ENCODE data around the gene KRTAP12-1.
"Not testable (repeated sequence)": the region's sequence is repeated elsewhere in the genome, so short reads cannot be mapped to it uniquely, and the experiment has no call there.

KRTAP12-1 gene

GRCh38 chr21:44695184-44695583 is 13.2 kb upstream of the KRTAP12-1 start:
- no peak for TF ChIP-seq CTCF (IDR thresholded peaks at IDR 0.05; ENCODE audit: low read depth, low read length)
- H3K4me3 ChIP-seq (ENCODE audit: low read depth, low read length): no peak overlapping the region

GRCh38 chr21:44694776-44695175 is 12.8 kb upstream of the KRTAP12-1 start:
- no peak for TF ChIP-seq CTCF (IDR thresholded peaks at IDR 0.05; ENCODE audit: low read depth, low read length)
- H3K4me3 ChIP-seq (ENCODE audit: low read depth, low read length): no peak overlapping the region

- H3K4me3 ChIP-seq (ENCODE audit: low read depth, low read length): no peak overlapping the region
- TF ChIP-seq CTCF (IDR thresholded peaks at IDR 0.05; ENCODE audit: low read depth, low read length): no peak
These were observed 11.0 kb upstream of the KRTAP12-1 start for GRCh38 chr21:44692798-44693512.

GRCh38 chr21:44691686-44692085 is 9.7 kb upstream of the KRTAP12-1 start:
- H3K4me3 ChIP-seq (ENCODE audit: low read depth, low read length): no peak overlapping the region
- no peak for TF ChIP-seq CTCF (IDR thresholded peaks at IDR 0.05; ENCODE audit: low read depth, low read length)

GRCh38 chr21:44689740-44690139 is 7.8 kb upstream of the KRTAP12-1 start:
- not testable (repeated sequence) for H3K4me3 ChIP-seq (ENCODE audit: low read depth, low read length)

- H3K4me3 ChIP-seq (ENCODE audit: low read depth, low read length): no peak overlapping the region
- no peak for TF ChIP-seq CTCF (IDR thresholded peaks at IDR 0.05; ENCODE audit: low read depth, low read length)
These were observed 5.7 kb upstream of the KRTAP12-1 start for GRCh38 chr21:44687671-44688070.

GRCh38 chr21:44686843-44687561 is 5.0 kb upstream of the KRTAP12-1 start:
- TF ChIP-seq CTCF (IDR thresholded peaks at IDR 0.05; ENCODE audit: low read depth, low read length): no peak
- no peak overlapping the region for H3K4me3 ChIP-seq (ENCODE audit: low read depth, low read length)
